Stimulated activated CD8-positive, alpha-beta memory T cell treated with anti-CD3 and anti-CD28 coated beads, Interleukin-4, amount 100 ng/mL, for 1 hour (primary cell): Measurements from ENCODE around the gene ANKRD13A.
"Not testable (repeated sequence)": the region's sequence is repeated elsewhere in the genome, so short reads cannot be mapped to it uniquely, and the experiment has no call there.

Experiments
- DNase-seq, 2 donors: peaks; one replicate each; pipeline ENCODE4 v3.0.0-alpha.2; 2020; ENCODE audit warnings: low read depth in 2 of 2, low spot score in 1 of 2

The ANKRD13A gene

GRCh38 chr12:110006115-110006514, 6.9 kb downstream of the ANKRD13A start:
- no peak for DNase-seq

- DNase-seq = no peak
Measured at GRCh38 chr12:110007881-110008280, 8.7 kb downstream of the ANKRD13A start.

- not testable (repeated sequence) for DNase-seq
Measured at GRCh38 chr12:110008681-110009398, 9.6 kb downstream of the ANKRD13A start.

- no peak for DNase-seq
Measured at GRCh38 chr12:110010853-110011723, 11.9 kb downstream of the ANKRD13A start.

- no peak for DNase-seq
Measured at GRCh38 chr12:110012137-110012536, 12.9 kb downstream of the ANKRD13A start.

GRCh38 chr12:110012659-110013058, 13.4 kb downstream of the ANKRD13A start:
- no peak for DNase-seq

GRCh38 chr12:110015132-110015531, 15.9 kb downstream of the ANKRD13A start:
- no peak for DNase-seq

GRCh38 chr12:110020956-110021355, 21.7 kb downstream of the ANKRD13A start:
- DNase-seq = no peak

GRCh38 chr12:110023059-110023980, 24.1 kb downstream of the ANKRD13A start:
- no peak for DNase-seq

GRCh38 chr12:110024051-110024450, 24.8 kb downstream of the ANKRD13A start:
- no peak for DNase-seq

GRCh38 chr12:110028323-110028722, 29.1 kb downstream of the ANKRD13A start:
- no peak for DNase-seq

GRCh38 chr12:110029290-110029815, 30.1 kb downstream of the ANKRD13A start:
- DNase-seq = no peak

- no peak for DNase-seq
Measured at GRCh38 chr12:110033888-110034287, 34.7 kb downstream of the ANKRD13A start.

GRCh38 chr12:110035534-110036104, 36.4 kb downstream of the ANKRD13A start:
- DNase-seq = no peak

GRCh38 chr12:110037315-110037714, 38.1 kb downstream of the ANKRD13A start:
- no peak for DNase-seq

GRCh38 chr12:110038741-110039084, 39.5 kb downstream of the ANKRD13A start:
- DNase-seq = no peak

- no peak for DNase-seq
Measured at GRCh38 chr12:110039085-110039807, 40.0 kb downstream of the ANKRD13A start.

- DNase-seq = no peak
Measured at GRCh38 chr12:110042264-110042663, 43.0 kb downstream of the ANKRD13A start.

GRCh38 chr12:110046451-110047187, 47.4 kb downstream of the ANKRD13A start:
- no peak for DNase-seq
